Stomach (tissue), 4 donors: ENCODE results near the gene EPN2.
"Not testable (repeated sequence)": the region's sequence is repeated elsewhere in the genome, so short reads cannot be mapped to it uniquely, and the experiment has no call there.

ENCODE experiments used
- EP300 ChIP-seq: sonication (generic); formaldehyde crosslinking; IDR thresholded peaks from one replicate; pipeline ENCODE4 v1.6.1; 2017; ENCODE audit warnings: antibody characterized with exemption
- POLR2A ChIP-seq, 4 donors: fragments of 450-650 bp; IDR thresholded peaks; one replicate each; pipeline ENCODE4 v1.6.1; 2016; ENCODE audit warnings: antibody characterized with exemption in 4 of 4, control low read depth in 2 of 4, mild to moderate bottlenecking in 1 of 4, moderate library complexity in 1 of 4
- POLR2AphosphoS5 ChIP-seq, 3 donors: sonication (generic); formaldehyde crosslinking; IDR thresholded peaks; one replicate each; pipeline ENCODE4 v1.6.1; 2016; ENCODE audit warnings: antibody characterized with exemption in 3 of 3
- TF ChIP-seq, protein P1 (sequence below), 7 experiments: fragments of 450-650 bp in 4 of 7; fragments of 200-600 bp in 3 of 7; sonication (generic) in 3 of 7; IDR thresholded peaks; one replicate each; pipeline ENCODE4 v1.5.1; 2016 to 2019; ENCODE audit warnings: antibody characterized with exemption in 7 of 7, control low read depth in 2 of 7, mild to moderate bottlenecking in 1 of 7

DNA sequence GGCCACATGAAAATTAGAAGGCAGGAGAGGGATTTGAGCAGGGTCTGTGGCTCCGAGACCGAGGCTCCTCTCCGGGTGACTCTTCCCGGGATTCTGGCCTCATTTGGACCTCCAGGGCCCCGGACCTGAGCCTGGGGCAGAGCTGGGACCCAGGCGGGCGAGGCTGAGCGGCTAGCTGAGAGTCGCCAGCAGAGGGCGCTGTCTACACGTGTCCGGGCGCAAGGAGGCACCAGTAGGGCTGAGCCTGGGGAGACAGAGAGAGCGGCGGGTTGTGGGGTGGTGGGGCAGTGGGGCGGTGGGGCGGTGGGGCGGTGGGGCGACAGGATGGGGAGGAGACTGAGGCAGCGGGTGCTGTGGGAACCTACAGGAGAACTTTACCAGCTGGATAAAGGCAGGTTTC is 34.7 kb upstream of the EPN2 start:
- TF ChIP-seq, protein P1, sequence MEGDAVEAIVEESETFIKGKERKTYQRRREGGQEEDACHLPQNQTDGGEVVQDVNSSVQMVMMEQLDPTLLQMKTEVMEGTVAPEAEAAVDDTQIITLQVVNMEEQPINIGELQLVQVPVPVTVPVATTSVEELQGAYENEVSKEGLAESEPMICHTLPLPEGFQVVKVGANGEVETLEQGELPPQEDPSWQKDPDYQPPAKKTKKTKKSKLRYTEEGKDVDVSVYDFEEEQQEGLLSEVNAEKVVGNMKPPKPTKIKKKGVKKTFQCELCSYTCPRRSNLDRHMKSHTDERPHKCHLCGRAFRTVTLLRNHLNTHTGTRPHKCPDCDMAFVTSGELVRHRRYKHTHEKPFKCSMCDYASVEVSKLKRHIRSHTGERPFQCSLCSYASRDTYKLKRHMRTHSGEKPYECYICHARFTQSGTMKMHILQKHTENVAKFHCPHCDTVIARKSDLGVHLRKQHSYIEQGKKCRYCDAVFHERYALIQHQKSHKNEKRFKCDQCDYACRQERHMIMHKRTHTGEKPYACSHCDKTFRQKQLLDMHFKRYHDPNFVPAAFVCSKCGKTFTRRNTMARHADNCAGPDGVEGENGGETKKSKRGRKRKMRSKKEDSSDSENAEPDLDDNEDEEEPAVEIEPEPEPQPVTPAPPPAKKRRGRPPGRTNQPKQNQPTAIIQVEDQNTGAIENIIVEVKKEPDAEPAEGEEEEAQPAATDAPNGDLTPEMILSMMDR (IDR thresholded peaks at IDR 0.05) = not testable (repeated sequence)
- TF ChIP-seq POLR2AphosphoS5 (IDR thresholded peaks at IDR 0.05); POLR2A (IDR thresholded peaks at IDR 0.05); EP300: not testable (repeated sequence)
